KMS-11 (cell line): ENCODE results near the gene DPYSL5.

ENCODE experiments used
- H2AFZ ChIP-seq: fragments of 200-600 bp; sonication (generic); 2 replicates; pipeline ENCODE4 v1.6.1; 2016; ENCODE audit warnings: antibody characterized with exemption, mixed run types, low read depth
- H3K27ac ChIP-seq: fragments of 200-600 bp; sonication (generic); 2 replicates; pipeline ENCODE4 v1.6.1; 2016; ENCODE audit warnings: mild to moderate bottlenecking, mixed run types
- H3K27me3 ChIP-seq: fragments of 200-600 bp; sonication (generic); 2 replicates; pipeline ENCODE4 v1.6.1; 2017; ENCODE audit warnings: mild to moderate bottlenecking, low read depth, mixed run types, moderate library complexity; ENCODE audit not compliant: insufficient read depth
- H3K36me3 ChIP-seq: fragments of 200-600 bp; sonication (generic); 2 replicates; pipeline ENCODE4 v1.6.1; 2017; ENCODE audit warnings: mild to moderate bottlenecking, mixed run types; ENCODE audit not compliant: insufficient read depth
- H3K4me1 ChIP-seq: fragments of 200-600 bp; sonication (generic); 2 replicates; pipeline ENCODE4 v1.6.1; 2016; ENCODE audit warnings: mild to moderate bottlenecking, low read depth, mixed run types; ENCODE audit not compliant: poor library complexity, severe bottlenecking
- H3K4me2 ChIP-seq: fragments of 200-600 bp; sonication (generic); 2 replicates; pipeline ENCODE4 v1.7.0; 2016; ENCODE audit warnings: mild to moderate bottlenecking, mixed run types
- H3K4me3 ChIP-seq: fragments of 200-600 bp; sonication (generic); IDR thresholded peaks from 2 replicates; pipeline ENCODE4 v1.6.1; 2017; ENCODE audit warnings: low read depth, low read length, mixed read lengths; ENCODE audit not compliant: insufficient read depth
- H3K79me2 ChIP-seq: fragments of 200-600 bp; sonication (generic); 2 replicates; pipeline ENCODE4 v1.6.1; 2016; ENCODE audit warnings: low read depth, mixed run types; ENCODE audit not compliant: insufficient read depth
- H3K9ac ChIP-seq: fragments of 200-600 bp; sonication (generic); 2 replicates; pipeline ENCODE4 v1.6.1; 2016; ENCODE audit warnings: mild to moderate bottlenecking, mixed run types
- H4K20me1 ChIP-seq: fragments of 200-600 bp; sonication (generic); 2 replicates; pipeline ENCODE4 v1.6.1; 2016; ENCODE audit warnings: mild to moderate bottlenecking, mixed run types; ENCODE audit not compliant: insufficient read depth
- CTCF ChIP-seq: fragments of 200-600 bp; sonication (generic); conservative IDR thresholded peaks from 2 replicates; pipeline ENCODE4 v1.6.1; 2017; ENCODE audit warnings: low read depth, mild to moderate bottlenecking, antibody characterized with exemption, low read length, moderate library complexity, mixed read lengths

The DPYSL5 gene

GRCh38 chr2:26855466-26855865, 7.5 kb downstream of the DPYSL5 start:
- H3K4me3 ChIP-seq, result no peak overlapping the region

GRCh38 chr2:26859622-26860021, 11.7 kb downstream of the DPYSL5 start:
- Histone ChIP-seq H3K4me2 (no peak overlapping the region), H3K9ac (no peak overlapping the region), H3K4me3 (no peak overlapping the region), H4K20me1 (no peaks in the 10 kb centered on the region), H3K36me3 (no peaks in the 10 kb centered on the region), H3K79me2 (no peaks in the 10 kb centered on the region), H2AFZ (no peak overlapping the region), H3K27me3 (no peaks in the 10 kb centered on the region), H3K4me1 (no peaks in the 10 kb centered on the region), H3K27ac (no peak overlapping the region)
- TF ChIP-seq CTCF, result no peak

More at GRCh38 chr2:26855466-26855865, 7.5 kb downstream of the DPYSL5 start:
- H2AFZ ChIP-seq, result no peak overlapping the region
- TF ChIP-seq CTCF, result no peak
- no peaks in the 10 kb centered on the region for H3K36me3 ChIP-seq
- H4K20me1 ChIP-seq, result no peaks in the 10 kb centered on the region
- H3K9ac ChIP-seq, result no peak overlapping the region
- H3K27ac ChIP-seq, result no peak overlapping the region
- no peaks in the 10 kb centered on the region for H3K79me2 ChIP-seq
- no peak overlapping the region for H3K4me2 ChIP-seq
- H3K4me1 ChIP-seq, result no peaks in the 10 kb centered on the region
- no peaks in the 10 kb centered on the region for H3K27me3 ChIP-seq

DNA sequence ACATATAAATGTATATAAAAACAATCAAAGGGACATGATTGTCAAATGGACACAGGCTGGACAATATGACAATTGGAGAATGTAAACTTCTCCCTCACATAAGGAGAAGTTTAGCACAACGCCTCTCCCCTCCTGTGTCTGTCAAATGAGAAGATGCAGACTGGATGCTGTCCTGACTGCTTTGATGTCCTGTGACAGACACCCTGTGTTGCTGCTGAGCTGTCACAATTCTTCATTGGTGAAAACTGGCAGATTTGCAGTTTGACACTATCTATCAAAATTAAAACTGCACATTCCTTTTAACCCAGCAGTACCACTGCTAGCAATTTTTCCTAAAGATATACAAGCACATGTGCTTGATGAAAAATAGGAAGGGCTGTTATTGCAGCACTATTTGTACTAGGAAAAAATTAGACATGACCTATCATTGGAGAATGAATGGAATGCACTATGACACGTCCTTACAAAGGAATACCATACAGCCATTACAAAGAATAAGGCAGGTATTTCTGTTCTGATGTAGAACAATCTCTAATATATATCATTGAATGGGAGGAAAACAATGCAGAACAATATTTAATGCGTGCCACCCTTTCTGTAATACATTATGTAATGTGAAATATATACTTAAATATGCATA, 12.4 kb downstream of the DPYSL5 start:
- Histone ChIP-seq H3K36me3 (no peaks in the 10 kb centered on the region), H3K4me1 (no peaks in the 10 kb centered on the region), H4K20me1 (no peaks in the 10 kb centered on the region), H3K27ac (no peak overlapping the region), H2AFZ (no peak overlapping the region), H3K4me2 (no peak overlapping the region), H3K9ac (no peak overlapping the region), H3K27me3 (no peaks in the 10 kb centered on the region), H3K79me2 (no peaks in the 10 kb centered on the region), H3K4me3 (no peak overlapping the region)
- no peak for TF ChIP-seq CTCF

DNA sequence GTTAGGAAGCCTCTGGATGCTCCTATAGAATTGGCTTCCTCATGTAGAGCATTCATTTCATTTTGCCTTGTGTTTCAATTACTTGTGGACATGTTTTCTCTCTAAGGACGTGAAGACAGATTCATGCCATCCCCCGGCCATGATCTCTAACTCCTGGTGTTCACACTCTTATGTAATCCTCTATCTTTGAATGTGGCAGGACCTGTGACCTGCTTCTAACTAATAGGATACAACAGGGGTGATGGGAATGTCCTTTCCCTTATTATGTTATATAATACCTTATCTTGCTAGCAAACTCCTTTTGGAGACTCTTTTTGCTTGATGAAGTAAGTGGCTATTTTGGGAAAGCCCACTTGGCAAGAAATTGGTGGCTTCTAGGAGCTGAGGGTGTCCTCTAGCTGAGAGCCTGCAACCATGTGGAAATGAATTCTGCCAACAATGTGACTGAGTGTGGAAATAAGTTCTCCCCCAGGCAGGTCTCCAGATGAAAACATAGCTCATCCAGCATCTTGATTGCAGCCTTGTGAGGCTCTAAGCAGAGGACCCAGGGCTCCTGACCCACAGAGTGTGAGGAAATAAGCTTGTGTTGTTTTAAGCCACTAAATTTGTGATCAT, 13.8 kb downstream of the DPYSL5 start:
- H3K4me2 ChIP-seq, result no peak overlapping the region
- no peak overlapping the region for H3K27ac ChIP-seq
- no peak overlapping the region for H3K4me3 ChIP-seq
- no peak overlapping the region for H2AFZ ChIP-seq
- no peaks in the 10 kb centered on the region for H3K27me3 ChIP-seq
- H4K20me1 ChIP-seq, result no peaks in the 10 kb centered on the region
- H3K9ac ChIP-seq, result no peak overlapping the region
- no peaks in the 10 kb centered on the region for H3K36me3 ChIP-seq
- H3K4me1 ChIP-seq, result no peaks in the 10 kb centered on the region
- TF ChIP-seq CTCF, result no peak
- H3K79me2 ChIP-seq, result no peaks in the 10 kb centered on the region
